Activated T-helper 2 cell treated with anti-CD3 and anti-CD28 coated beads, Interferon-gamma antibody, Interleukin-2, Interleukin-4, amounts not matched to agents 10 μg/mL and 5 μg/mL and 100 μg/mL, durations not matched to agents 14 hours and 24 hours and 36 hours (primary cell): ENCODE results near the gene DHRSX. TPM values are rescaled to one million over a fixed set of nuclear protein-coding genes. Genes with fewer than 3 reads are reported as not detected.
"Not testable (repeated sequence)": the region's sequence is repeated elsewhere in the genome, so short reads cannot be mapped to it uniquely, and the experiment has no call there.

Experiments
- DNase-seq: peaks from one replicate; pipeline ENCODE4 v3.0.0; 2021; ENCODE audit warnings: low spot score
- H3K27ac Mint-ChIP-seq: one replicate; pipeline ENCODE4 v1.8.0; 2021; ENCODE audit warnings: mixed read lengths
- H3K27me3 Mint-ChIP-seq: one replicate; pipeline ENCODE4 v1.8.0; 2021; ENCODE audit warnings: low read depth, mixed read lengths
- H3K36me3 Mint-ChIP-seq: one replicate; pipeline ENCODE4 v1.8.0; 2021; ENCODE audit warnings: low read depth, mixed read lengths
- H3K4me1 Mint-ChIP-seq: one replicate; pipeline ENCODE4 v1.8.0; 2021; ENCODE audit warnings: low read depth, mixed read lengths
- H3K4me3 Mint-ChIP-seq: one replicate; pipeline ENCODE4 v1.8.0; 2021; ENCODE audit warnings: low read depth, mild to moderate bottlenecking, moderate library complexity, mixed read lengths
- H3K9me3 Mint-ChIP-seq: one replicate; pipeline ENCODE4 v1.8.0; 2021; ENCODE audit warnings: mixed read lengths
- intact Hi-C: fragments of 100-400 bp; cut with micrococcal nuclease; formaldehyde crosslinking; loops from one replicate; pipeline ENCODE4 v1.15.1; 2023
- total RNA-seq: library from RNA; stranded (reverse); gene quantifications from 2 replicates; pipeline ENCODE4 v1.2.3, GENCODE V29; 2022

Gene DHRSX
- total RNA-seq, 1 donor from 2014 or later: 26.1 TPM

- Mint-ChIP-seq H3K27me3 (no peaks in the 10 kb centered on the region), H3K9me3 (peaks cover 6% of the 10 kb centered on the region), H3K27ac (no peak overlapping the region), H3K4me1 (no peaks in the 10 kb centered on the region), H3K36me3 (peaks cover 3% of the 10 kb centered on the region), H3K4me3 (no peak overlapping the region)
- intact Hi-C loops: no loop called here
- no peak for DNase-seq
Observed at GRCh38 chrX:2261831-2262667, 238.7 kb downstream of the DHRSX start.

GRCh38 chrX:2252331-2253065 is 248.3 kb downstream of the DHRSX start:
- Mint-ChIP-seq H3K36me3 (peaks cover 4% of the 10 kb centered on the region), H3K4me1 (no peaks in the 10 kb centered on the region), H3K4me3 (no peak overlapping the region), H3K27ac (no peak overlapping the region), H3K9me3 (peaks cover 36% of the 10 kb centered on the region), H3K27me3 (no peaks in the 10 kb centered on the region)
- DNase-seq: no peak
- intact Hi-C loops: no loop called here

- DNase-seq: no peak
- H3K4me1 Mint-ChIP-seq: no peaks in the 10 kb centered on the region
- intact Hi-C loops: no loop called here
- H3K9me3 Mint-ChIP-seq: peaks cover 36% of the 10 kb centered on the region
- no peak overlapping the region for H3K4me3 Mint-ChIP-seq
- peaks cover 4% of the 10 kb centered on the region for H3K36me3 Mint-ChIP-seq
- no peak overlapping the region for H3K27ac Mint-ChIP-seq
- H3K27me3 Mint-ChIP-seq: no peaks in the 10 kb centered on the region
Observed at GRCh38 chrX:2251211-2251610, 249.6 kb downstream of the DHRSX start.

GRCh38 chrX:2243913-2244460 is 256.8 kb downstream of the DHRSX start:
- no peak for DNase-seq
- H3K4me1 Mint-ChIP-seq: no peaks in the 10 kb centered on the region
- H3K36me3 Mint-ChIP-seq: peaks cover 16% of the 10 kb centered on the region
- no peaks in the 10 kb centered on the region for H3K27me3 Mint-ChIP-seq
- intact Hi-C loops: no loop called here
- no peak overlapping the region for H3K4me3 Mint-ChIP-seq
- no peak overlapping the region for H3K27ac Mint-ChIP-seq
- peaks cover 11% of the 10 kb centered on the region for H3K9me3 Mint-ChIP-seq

- Mint-ChIP-seq H3K9me3 (peaks cover 5% of the 10 kb centered on the region), H3K4me1 (no peaks in the 10 kb centered on the region), H3K4me3 (no peak overlapping the region), H3K36me3 (peaks cover 16% of the 10 kb centered on the region), H3K27me3 (no peaks in the 10 kb centered on the region), H3K27ac (no peak overlapping the region)
- intact Hi-C loops: no loop called here
- DNase-seq: no peak
Observed at GRCh38 chrX:2242980-2243379, 257.8 kb downstream of the DHRSX start.

GRCh38 chrX:2242326-2242725 is 258.4 kb downstream of the DHRSX start:
- intact Hi-C loops: no loop called here
- H3K36me3 Mint-ChIP-seq: peaks cover 19% of the 10 kb centered on the region
- peaks cover 5% of the 10 kb centered on the region for H3K9me3 Mint-ChIP-seq
- no peak overlapping the region for H3K4me3 Mint-ChIP-seq
- no peaks in the 10 kb centered on the region for H3K27me3 Mint-ChIP-seq
- no peak overlapping the region for H3K27ac Mint-ChIP-seq
- no peaks in the 10 kb centered on the region for H3K4me1 Mint-ChIP-seq
- DNase-seq: no peak

- H3K9me3 Mint-ChIP-seq, H3K27me3 Mint-ChIP-seq, intact Hi-C loops, DNase-seq, H3K4me1 Mint-ChIP-seq, H3K27ac Mint-ChIP-seq, H3K4me3 Mint-ChIP-seq: not testable (repeated sequence)
- peaks cover 19% of the 10 kb centered on the region for H3K36me3 Mint-ChIP-seq
Observed at GRCh38 chrX:2241496-2241895, 259.3 kb downstream of the DHRSX start.

- H3K4me3 Mint-ChIP-seq, H3K27ac Mint-ChIP-seq, H3K27me3 Mint-ChIP-seq, intact Hi-C loops, H3K9me3 Mint-ChIP-seq, H3K4me1 Mint-ChIP-seq, DNase-seq: not testable (repeated sequence)
- H3K36me3 Mint-ChIP-seq: peaks cover 19% of the 10 kb centered on the region
Observed at GRCh38 chrX:2240761-2241160, 260.0 kb downstream of the DHRSX start.

- intact Hi-C loops: no loop called here
- Mint-ChIP-seq H3K27ac (no peak overlapping the region), H3K4me1 (peaks cover 6% of the 10 kb centered on the region), H3K36me3 (peaks cover 15% of the 10 kb centered on the region), H3K4me3 (no peak overlapping the region), H3K9me3 (no peaks in the 10 kb centered on the region), H3K27me3 (no peaks in the 10 kb centered on the region)
- no peak for DNase-seq
Observed at GRCh38 chrX:2237976-2238375, 262.8 kb downstream of the DHRSX start.

- Mint-ChIP-seq H3K27ac (no peak overlapping the region), H3K4me1 (peaks cover 9% of the 10 kb centered on the region), H3K36me3 (peaks cover 20% of the 10 kb centered on the region), H3K4me3 (no peak overlapping the region), H3K27me3 (no peaks in the 10 kb centered on the region), H3K9me3 (peaks cover 37% of the 10 kb centered on the region)
- no peak for DNase-seq
- intact Hi-C loops: no loop called here
Observed at GRCh38 chrX:2231570-2232192, 269.1 kb downstream of the DHRSX start.

GRCh38 chrX:2230457-2230856 is 270.3 kb downstream of the DHRSX start:
- Mint-ChIP-seq H3K4me1 (peaks cover 9% of the 10 kb centered on the region), H3K36me3 (peaks cover 20% of the 10 kb centered on the region), H3K27ac (no peak overlapping the region), H3K27me3 (no peaks in the 10 kb centered on the region), H3K9me3 (peaks cover 40% of the 10 kb centered on the region), H3K4me3 (no peak overlapping the region)
- intact Hi-C loops: no loop called here
- no peak for DNase-seq

GRCh38 chrX:2228536-2228935 is 272.2 kb downstream of the DHRSX start:
- Mint-ChIP-seq H3K4me3 (no peak overlapping the region), H3K27me3 (no peaks in the 10 kb centered on the region), H3K4me1 (peaks cover 8% of the 10 kb centered on the region), H3K9me3 (peaks cover 58% of the 10 kb centered on the region), H3K36me3 (peaks cover 36% of the 10 kb centered on the region), H3K27ac (peak overlapping the region; percentile 24)
- intact Hi-C loops: no loop called here
- no peak for DNase-seq
